ENCODE results near the gene CFHR1.
"Not testable (repeated sequence)": the region's sequence is repeated elsewhere in the genome, so short reads cannot be mapped to it uniquely, and the experiment has no call there.

The CFHR1 gene

DNA sequence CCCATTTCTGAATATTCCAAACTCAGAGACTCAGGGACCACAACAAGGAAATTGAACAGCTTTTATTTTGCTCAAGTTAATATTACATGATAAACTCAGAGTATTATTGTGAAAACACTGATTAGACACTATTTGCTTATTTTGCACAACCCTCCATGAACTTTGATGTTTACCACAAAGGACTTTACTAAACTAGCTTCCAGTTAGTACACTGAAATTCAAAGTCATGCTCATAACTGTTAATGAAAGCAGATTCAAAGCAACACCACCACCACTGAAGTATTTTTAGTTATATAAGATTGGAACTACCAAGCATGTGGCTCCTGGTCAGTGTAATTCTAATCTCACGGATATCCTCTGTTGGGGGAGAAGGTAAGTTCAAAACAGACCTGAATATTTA lies at the start of gene CFHR1:
Gene CFHR1, plus strand, starts transcription at position 201 of the 400 bp plus-strand sequence. Its CDS starts 114 bp downstream, at position 315.
- not testable (repeated sequence) for DNase-seq

DNA sequence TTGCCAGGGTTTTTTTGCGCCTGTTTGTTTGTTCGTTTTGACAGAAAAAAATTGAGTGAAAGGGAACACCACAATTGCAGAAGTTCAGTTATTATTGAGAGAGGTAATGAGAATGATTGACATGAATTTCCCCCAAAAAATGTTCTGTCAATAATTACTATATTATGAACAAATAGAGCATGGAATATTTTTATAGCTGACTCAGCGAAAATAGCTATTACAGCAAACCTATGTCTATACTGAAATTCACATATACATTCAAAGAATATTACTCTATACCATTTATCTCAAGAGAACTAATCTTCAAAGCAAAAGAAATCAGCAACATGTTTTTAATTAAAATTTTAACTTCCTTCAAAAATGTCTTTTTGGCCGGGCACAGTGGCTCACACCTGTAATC lies 49.7 kb upstream of the CFHR1 start:
- DNase-seq, result not testable (repeated sequence)

DNA sequence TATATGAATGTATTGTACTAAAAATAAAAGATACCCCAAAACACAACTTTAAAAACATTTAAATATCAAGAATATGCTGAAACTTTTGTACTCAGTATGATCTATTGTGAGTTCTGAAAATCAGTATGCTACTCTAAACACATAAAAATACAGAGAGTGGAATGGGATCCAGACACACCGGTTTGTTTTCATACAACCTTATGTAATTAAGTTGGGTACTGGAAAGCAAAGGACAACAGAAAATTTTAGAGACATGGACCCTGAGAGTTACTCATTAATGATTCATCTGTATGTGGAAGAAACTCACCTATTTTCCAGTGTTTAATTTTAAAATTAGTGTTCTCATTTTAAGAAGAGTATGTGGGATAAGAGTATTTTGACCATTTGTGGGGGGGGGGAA lies 45.8 kb upstream of the CFHR1 start:
- DNase-seq, result no peak

DNA sequence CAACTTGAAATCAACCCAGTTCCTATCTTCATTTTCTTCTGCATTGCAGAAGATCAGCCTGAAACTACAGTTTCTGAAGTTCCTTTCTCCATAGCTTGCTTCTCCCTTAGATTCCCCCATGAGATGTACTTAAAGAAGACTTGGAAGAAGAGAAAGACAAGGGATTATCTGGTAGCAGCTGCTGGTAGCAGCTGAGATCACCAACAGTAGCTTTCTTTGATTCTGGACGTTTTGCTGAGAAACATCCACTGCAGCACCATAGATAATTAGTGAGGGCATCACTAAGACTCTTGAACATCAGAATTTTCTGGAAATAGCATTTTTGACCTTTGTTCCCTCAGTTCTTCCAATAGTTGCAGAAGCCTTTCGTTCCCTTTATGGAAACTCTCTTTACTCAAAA lies 45.4 kb upstream of the CFHR1 start:
- DNase-seq, result no peak

DNA sequence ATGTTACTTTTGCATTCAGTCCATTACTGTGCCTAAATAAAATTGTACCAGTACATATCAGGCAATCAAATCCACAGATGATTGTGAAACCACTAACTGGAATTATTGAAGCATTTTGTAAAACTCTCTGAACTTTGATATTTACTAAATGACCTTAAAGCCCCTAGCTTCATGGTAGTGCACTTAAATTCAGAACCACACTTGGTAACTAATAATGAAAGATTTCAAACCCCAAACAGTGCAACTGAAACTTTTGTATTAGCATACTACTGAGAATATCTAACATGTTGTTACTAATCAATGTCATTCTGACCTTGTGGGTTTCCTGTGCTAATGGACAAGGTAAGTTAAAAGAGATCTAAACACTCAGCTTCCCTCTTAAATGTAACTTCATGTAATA lies 44.9 kb upstream of the CFHR1 start, which contains the start of gene CFHR3:
Gene CFHR3, plus strand, starts transcription at position 238 of the 400 bp plus-strand sequence. Its CDS starts 47 bp downstream, at position 285.
- DNase-seq, result no peak

DNA sequence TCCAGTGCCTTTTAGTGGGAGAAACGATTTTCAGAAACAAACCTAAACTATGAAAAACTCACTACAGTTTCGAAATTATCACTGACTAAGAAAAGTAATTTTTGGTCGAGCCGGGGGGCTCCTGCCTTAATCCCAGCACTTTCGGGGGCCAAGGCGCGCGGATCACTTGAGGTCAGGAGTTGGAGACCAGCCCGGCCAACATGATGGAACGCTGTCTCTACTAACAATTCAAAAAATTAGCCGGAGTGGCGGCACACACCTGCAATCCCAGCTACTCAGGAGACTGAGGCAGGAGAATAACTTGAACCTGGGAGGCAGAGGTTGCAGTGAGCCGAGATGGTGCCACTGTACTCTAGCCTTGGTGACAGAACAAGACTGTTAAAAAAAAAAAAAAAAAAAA lies 41.9 kb upstream of the CFHR1 start:
- DNase-seq, result no peak

DNA sequence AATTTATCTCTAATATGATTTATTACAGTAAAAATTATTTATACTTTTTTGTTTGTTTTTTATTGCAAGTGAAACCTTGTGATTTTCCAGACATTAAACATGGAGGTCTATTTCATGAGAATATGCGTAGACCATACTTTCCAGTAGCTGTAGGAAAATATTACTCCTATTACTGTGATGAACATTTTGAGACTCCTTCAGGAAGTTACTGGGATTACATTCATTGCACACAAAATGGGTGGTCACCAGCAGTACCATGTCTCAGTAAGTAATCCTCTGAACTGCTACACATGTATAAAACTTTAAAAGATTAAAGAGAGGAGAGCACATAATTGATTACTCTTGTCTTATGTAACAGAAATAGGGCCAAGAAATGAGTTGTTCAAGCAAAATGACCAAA lies 40.4 kb upstream of the CFHR1 start:
- peak; percentile 19 for DNase-seq

DNA sequence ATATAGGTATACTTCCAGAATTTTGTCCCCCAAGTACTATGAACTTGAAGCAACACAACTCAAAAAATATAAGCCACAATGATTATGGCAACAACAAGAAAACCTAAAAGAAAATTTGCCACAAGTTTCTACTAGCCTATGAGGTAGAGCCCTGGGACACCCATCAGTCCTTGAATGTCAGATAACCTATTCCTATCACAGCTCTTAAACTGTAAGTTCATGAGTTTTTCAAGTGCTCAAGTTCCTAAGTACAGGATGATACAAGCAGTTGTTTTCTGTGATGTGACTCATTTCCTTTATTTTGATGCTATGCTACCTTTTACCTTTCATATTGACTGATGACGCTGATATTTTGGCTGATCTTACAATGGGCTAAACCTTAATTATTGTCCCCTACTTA lies 28.3 kb upstream of the CFHR1 start:
- DNase-seq, result not testable (repeated sequence)

DNA sequence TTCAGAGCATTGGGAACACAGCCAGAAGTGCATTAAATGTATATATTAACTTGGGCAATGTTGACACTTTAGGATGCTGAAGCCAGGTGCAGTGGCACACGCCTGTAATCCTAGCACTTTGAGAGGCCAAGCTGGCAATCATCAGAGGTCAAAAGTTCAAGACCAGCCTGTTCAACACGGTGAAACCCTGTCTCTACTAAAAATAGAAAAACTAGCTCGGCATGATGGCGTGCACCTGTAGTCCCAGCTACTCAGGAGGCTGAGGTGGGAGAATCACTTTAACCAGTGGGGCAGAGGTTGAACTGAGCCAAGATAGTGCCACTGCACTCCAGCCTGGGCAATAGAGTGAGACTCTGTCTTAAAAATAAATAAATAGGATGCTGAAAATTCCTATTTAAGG lies 25.4 kb upstream of the CFHR1 start:
- DNase-seq, result not testable (repeated sequence)

DNA sequence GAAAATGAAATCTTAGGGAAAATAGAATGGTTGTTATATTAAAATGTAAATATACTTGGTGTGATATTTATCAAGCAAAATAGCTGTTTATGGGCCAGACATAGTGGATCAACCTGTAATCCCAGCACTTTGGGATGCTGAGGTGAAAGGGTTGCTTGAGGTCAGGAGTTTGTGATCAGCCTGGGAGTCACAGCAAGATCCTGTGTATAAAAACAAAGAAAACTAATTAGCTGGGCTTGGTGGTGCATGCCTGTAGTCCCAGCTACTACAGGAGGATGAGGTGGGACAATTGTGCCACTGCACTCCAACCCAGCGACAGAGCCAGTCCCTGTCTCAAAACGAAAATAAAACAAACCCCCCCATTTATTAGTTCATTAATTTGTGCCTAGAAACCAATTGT lies 21.6 kb upstream of the CFHR1 start:
- DNase-seq, result no peak

DNA sequence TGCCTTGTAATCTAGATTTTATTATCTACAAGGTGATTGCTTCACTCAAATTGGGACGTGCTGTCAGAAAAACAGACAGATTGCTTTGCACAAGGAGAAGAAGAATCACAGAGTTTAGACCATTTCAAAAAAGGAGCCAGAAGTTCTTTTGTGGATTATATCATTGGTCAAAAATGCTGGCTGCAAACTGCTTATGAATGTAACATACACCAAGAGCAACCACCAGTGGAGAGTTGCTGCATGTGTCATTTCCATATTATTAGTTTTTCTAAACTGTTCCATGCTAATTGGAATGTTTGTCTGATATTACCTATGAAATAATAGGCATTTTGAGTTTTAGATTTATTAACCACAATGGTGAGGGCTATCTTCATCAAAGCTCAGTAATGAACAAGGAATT lies 17.6 kb upstream of the CFHR1 start:
- DNase-seq, result not testable (repeated sequence)

DNA sequence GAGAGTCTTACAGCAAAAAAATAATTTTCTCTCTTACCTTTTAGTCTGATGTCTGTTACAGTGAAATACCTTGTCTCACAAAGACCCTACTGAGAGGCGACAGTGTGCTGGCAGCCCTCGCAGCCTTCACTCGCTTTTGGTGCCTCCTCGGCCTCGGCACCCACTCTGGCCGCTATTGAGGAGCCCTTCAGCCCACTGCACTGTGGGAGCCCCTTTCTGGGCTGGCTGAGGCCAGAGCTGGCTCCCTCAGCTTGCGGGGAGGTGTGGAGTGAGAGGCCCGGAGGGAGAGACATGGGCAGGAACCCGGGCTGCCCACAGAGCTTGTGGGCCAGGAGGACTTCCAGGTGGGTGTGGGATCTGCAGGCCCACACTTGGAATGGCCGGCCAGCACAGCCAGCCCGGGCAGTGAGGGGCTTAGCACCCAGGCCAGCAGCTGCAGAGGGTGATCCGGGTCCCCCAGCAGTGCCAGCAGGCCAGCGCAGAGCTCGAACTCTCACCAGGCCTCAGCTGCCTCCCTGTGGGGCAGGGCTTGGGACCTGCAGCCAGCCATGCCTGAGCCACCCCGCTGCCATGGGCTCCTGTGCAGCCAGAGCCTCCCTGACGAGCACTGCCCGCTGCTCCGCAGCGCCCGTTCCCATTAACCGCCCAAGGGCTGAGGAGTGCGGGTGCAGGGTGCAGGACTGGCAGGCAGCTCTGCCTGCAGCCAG lies 10.8 kb upstream of the CFHR1 start:
- no peak for DNase-seq

DNA sequence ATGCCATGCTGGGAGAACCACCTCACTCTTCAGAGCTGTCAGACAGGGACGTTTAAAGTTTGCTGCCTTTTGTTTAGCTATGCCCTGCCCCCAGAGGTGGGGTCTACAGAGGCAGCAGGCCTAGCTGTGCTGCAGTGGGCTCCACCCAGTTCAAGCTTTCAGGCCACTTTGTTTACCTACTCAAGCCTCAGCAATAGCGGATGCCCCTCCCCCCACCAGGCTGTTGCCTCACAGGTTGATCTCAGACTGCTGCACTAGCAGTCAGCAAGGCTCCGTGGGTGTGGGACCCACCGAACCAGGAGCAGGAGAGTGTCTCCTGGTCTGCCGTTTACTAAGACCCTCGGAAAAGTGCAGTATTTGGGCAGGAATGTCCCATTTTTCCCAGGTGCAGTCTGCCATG lies 2.1 kb upstream of the CFHR1 start:
- not testable (repeated sequence) for DNase-seq

DNA sequence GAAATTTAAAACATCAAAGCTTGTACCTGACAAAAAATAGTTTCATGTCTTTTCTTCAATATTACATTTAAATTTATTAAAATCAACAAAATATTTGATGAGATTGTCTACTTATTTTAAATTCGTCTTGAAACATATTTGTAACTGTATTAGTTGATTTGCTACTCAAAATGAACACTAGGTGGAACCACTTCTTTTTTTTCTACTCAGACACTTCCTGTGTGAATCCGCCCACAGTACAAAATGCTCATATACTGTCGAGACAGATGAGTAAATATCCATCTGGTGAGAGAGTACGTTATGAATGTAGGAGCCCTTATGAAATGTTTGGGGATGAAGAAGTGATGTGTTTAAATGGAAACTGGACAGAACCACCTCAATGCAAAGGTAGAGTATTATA lies 8.3 kb downstream of the CFHR1 start:
- DNase-seq, result peak; percentile 85

DNA sequence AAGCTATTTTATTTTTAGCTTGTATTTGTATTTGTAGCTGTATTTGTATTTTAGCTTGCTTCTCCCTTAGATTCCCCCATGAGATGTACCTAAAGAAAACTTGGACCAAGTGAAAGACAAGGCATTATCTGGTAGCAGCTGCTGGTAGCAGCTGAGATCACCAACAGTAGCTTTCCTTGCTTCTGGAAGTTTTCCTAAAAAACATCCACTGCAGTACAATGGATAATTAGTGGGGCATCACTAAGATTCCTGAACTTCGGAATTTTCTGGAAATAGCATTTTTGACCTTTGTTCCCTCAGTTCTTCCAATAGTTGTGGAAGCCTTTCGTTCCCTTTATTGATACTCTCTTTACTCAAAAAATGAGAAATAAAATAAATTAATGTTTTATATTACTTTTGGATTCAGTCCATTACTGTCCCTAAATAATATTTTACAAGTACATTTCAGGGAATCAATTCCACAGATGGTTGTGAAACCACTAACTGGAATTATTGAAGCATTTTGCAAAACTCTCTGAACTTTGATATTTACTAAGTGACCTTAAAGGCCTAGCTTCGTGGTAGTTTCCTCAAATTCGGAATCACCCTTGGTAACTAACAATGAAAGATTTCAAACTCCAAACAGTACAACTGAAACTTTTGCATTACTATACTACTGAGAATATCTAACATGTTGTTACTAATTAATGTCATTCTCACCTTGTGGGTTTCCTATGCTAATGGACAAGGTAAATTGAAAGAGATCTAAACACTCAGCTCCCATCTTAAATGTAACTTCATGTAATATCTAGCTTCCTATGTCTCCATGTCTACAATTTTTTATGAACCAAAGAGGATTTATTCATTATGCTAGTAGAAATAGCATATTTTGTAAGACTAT lies 30.3 kb downstream of the CFHR1 start:
- not testable (repeated sequence) for DNase-seq

DNA sequence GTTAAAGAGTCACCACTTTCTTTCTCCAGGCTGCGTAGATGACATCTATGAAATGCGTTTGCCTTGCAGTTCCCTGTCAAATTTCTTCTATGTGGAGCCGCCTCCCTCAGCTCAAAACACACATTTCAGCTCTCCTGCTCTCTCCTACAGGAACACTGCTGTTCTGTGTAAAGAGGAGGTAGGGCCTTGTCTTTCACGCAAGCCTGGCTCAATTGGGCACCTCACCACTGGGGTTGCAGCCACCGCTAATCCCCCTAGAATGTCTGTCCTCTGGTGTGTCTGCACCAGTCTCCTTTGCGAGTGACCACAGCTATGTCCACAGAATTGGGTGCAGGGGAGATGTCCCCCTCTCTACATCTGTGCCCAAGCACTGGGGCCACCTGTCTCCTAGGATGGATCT lies 36.5 kb downstream of the CFHR1 start:
- no peak for DNase-seq

DNA sequence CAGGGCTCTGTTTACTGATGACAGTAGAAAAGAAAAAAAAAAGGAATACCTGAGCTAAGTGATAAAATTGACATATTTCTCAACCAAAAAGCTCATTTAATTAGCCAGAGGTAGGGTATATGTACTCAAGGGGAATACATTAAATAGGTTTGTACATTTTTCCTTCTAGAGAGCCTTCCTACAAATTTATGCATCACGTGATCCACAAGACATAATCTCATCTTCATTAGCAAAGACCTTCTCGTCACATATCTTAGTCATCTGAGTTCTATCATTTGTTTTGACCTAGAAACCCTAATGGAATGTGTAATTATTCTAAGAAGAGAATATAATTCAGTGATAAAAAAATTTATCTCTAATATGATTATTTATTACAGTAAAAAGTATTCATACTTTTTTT lies 37.7 kb downstream of the CFHR1 start:
- DNase-seq, result no peak

DNA sequence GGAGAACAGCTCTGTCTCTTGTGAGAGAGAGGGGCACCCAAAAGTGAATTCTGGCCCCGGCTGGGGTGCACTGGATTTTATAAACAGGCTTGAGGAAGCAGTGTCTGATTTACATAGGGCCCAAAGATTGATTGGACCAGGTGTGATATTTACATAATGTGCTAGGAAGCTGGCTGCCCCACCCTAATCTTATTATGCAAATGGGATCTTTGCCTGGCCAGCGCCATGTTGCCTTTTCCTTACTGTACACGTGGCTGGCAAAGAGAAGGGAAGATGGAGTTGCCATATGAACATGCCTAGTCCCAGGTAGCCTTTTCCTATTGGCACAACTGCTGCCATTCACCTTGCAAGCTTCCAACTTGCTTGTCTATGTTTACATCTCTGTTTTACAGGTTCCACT lies 39.3 kb downstream of the CFHR1 start:
- DNase-seq, result no peak

DNA sequence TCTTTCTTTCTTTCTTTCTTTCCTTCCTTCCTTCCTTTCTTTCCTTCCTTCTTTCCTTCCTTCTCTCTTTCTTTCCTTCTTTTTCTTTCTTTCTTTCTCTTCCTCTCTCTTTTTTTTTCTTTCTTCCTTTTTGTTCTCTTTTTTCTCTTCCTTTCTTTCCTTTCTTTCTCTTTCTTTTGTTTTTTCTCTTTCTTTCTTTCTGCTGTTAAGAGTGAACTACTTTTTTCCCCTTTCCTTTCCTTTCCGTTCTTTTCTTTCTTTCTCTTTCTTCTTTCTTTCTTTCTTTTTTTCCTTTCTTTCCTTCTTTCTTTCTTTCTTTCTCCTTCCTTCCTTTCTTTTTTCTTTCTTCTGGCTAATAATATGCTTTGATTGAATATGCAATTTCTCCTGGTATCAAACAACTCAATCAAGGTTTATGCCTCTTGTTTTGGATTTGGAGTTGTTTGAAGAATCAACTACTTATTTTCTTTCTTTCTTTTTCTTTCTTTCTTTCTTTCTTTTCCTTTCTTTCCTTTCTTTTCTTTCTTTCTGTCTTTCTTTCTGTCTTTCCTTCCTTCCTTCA lies 40.9 kb downstream of the CFHR1 start:
- DNase-seq, result no peak

DNA sequence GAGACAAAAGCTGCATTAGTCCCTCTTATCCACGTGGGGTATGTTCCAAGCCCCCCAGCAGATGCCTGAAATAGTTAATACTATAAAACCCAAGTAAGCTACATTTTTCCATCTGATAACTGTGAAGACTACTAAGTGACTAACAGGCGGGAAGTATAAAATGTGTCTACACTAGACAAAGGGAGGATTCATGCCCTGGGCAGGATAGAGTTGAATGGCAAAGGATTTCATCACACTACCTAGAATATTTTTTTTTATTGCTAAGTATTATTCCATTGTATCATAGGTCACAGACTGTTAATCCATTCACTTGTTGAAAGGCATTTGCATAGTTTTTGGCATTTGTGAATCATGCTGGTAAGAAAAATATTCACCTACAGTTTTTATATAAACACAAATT lies 41.9 kb downstream of the CFHR1 start:
- DNase-seq, result peak; percentile 55

DNA sequence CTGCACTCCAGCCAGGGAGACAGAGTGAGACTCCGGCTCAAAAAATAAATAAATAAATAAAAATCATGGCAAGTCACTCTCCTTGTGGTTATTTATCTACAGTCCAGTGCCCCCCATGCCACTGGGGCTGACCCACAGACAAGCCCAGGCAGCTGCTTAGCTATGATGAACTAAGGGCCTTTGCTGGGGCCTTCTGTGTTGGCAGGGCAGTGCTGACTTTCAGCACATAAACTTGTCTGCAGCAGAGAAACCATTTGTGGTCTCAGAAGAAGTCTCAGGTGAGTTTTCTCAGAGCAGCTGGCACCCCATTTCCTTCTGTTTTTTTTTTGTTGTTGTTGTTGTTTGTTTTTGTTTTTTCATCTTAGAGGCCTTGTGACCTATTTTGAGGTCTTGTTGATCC lies 47.4 kb downstream of the CFHR1 start:
- DNase-seq, result no peak

DNA sequence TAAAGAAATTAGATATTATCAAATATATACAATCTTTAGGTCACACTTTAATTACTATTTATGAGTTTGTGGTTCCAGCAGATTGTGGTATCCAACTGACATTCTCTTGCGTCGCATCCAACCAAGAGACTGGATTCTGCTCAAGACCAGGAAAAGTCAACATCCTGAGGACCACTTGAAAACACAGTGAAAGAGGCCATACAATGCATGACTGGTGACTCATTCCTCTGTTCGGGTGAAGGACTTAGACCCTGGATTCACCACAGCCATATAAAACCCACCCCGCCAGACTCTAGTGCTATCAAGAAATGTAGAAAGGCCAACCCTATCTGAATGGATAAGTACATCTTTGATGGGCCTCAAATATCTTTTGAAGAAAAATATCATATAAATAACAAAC lies 53.9 kb downstream of the CFHR1 start:
- no peak for DNase-seq

DNA sequence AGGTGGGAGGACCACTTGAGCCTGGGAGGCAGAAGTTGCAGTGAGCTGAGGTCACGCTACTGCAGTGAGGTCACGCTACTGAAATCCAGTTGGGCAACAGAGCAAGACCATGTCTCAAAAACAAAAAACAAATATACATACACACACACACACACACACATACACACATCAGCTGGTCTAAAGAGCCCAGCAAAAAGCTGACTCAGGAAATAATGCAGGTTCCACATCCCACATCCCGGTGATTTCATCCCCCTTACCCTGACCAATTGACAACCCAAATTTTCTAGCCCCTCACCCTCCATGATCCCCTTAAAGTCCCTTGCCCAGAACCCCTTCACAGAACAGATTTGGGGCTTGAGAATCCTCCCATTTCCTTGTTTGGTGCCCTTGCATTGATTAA lies 56.4 kb downstream of the CFHR1 start:
- DNase-seq, result no peak

DNA sequence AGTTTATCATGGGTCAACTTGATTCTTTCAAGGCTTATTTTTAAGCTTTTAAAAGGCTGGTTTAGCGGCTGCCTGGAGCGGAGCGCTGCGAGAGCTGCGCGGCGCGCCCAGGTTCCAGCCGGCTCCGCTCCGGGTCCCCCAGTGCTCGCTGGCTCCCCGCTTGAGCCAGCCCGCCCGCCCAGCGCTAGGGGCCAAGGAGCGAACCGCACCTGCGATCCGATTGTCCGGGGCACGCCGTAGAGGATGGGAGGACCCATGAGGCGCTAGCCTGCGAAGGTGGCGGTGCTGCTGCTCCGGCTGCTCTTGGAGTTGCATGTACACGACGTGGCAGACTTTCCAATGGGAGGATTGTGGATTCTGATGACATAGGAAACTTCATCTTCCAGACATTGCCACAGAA lies 58.4 kb downstream of the CFHR1 start:
- no peak for DNase-seq
